H54 (cell line): ENCODE measurements around the gene INS.

Experiments used
- DNase-seq: peaks from one replicate; pipeline ENCODE4 v3.0.0; 2011; ENCODE audit warnings: low spot score, mixed read lengths; ENCODE audit not compliant: insufficient read length
- FAIRE-seq: peaks from 3 replicates; lab custom pipeline; 2011; peaks lifted over from hg19 to GRCh38; lab: Jason Lieb, UNC
- POLR2A ChIP-seq: IDR thresholded peaks from 2 replicates; pipeline ENCODE4 v1.6.1; 2011; ENCODE audit warnings: low read depth, mild to moderate bottlenecking, low read length

Gene INS

DNA sequence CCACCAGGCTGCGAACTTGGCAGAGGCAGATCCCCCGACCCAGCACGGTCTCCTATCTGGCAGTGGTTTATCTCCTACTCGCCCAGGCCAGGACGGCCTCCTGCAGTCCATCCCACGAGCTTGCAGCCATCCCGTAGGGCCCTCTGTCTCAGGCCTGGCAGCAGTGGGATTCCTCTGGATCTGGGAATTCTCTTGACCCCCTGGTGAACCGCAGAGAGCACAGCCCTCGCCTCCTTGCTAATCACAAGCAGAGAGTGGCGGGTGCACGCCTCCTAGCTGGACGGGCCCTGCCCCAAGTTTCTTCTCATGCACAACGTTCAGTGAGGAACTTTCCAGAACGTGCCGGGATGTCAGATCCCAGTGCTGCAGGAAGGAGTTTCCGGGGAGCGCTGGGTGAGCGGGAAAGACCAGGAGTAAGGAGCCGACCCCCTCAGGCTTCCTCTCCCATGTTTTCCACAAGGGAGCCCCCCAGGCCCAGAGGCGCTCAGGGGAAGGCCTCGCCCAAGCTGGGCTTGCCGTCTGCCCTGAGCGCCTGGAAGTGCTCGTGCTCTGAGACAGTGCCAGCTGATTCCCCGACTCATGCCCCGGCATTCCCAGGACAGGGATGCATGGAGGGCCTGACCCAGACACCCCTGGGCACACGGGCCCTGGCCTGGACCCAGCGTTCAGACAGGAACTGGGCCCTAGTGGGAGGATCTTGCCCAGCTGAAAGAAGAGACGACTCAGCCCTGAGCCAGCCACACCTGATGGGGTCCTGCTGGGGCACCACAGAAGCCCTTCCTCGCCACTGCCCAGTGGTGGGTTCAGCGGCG lies 46.4 kb downstream of the INS start:
- no peak for TF ChIP-seq POLR2A
- DNase-seq, result no peak
- no peak for FAIRE-seq

DNA sequence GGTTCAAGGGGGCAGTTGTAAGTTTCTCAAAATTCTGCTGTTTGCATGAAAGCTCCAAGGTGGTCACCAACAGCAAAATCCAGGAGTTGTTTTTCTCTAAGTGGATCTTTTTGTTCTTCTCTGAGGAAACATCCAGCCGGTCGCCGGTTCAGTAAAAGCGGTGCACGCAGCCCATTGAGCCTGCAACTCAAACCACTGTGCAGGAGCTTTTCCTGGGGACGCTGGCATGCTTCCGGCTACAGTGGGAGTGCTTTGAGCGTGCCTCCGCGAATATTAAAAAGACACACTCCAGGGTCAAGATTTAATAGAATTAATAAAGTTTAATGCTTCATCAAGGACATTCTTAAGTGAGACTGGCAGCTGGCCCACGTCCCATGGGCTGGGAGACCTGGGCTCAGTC lies 47.2 kb downstream of the INS start:
- no peak for TF ChIP-seq POLR2A
- DNase-seq (no peak), FAIRE-seq (no peak)

DNA sequence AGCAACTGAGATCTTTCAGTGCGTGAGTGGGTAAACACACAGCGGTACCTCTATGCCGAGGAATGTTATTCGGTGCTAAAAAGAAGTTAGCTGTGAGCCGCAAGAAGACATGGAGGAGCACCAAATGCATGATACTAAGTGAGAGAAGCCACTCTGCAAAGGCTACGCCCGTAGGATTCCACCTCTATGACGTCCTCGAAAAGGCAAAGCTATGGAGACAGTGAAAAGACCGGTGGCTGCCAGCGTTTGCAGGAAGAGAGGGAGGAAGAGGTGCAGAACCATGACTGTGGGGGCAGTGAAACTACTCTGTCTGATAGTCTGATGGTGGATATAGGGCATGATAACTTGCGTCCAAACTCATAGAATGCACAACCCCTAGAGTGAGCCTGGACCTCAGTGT lies 50.5 kb downstream of the INS start:
- FAIRE-seq, result no peak
- TF ChIP-seq POLR2A, result no peak
- no peak for DNase-seq
